GM15510 (cell line): ENCODE data around the gene ST6GALNAC1.

Experiments used
- POLR2A ChIP-seq: IDR thresholded peaks from 3 replicates; pipeline ENCODE4 v1.6.1; 2011; ENCODE audit warnings: borderline replicate concordance; ENCODE audit not compliant: insufficient read length; ENCODE audit errors: extremely low read depth

The ST6GALNAC1 gene

GRCh38 chr17:76612465-76612864, 31.1 kb downstream of the ST6GALNAC1 start:
- no peak for TF ChIP-seq POLR2A

DNA sequence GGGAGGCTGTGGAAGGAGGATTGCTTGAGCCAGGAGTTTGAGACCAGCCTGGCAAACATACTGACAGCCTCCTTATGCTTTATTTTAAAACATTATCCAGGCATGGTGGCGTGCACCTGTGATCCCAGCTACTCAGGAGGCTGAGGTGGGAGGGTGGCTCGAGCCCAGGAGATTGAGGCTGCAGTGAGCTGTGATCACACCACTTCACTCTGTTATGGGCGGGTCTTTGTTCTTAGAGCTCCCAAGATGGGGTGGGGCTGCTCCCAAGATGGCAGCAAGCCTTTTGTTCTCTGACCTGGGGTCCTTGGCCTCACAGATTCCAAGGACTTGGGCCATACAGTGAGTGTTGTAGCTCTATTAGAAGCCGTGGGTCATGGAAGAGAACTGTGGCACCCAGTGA, 31.8 kb downstream of the ST6GALNAC1 start:
- no peak for TF ChIP-seq POLR2A

- TF ChIP-seq POLR2A = no peak
Observed at GRCh38 chr17:76601065-76601464, 42.5 kb downstream of the ST6GALNAC1 start.

DNA sequence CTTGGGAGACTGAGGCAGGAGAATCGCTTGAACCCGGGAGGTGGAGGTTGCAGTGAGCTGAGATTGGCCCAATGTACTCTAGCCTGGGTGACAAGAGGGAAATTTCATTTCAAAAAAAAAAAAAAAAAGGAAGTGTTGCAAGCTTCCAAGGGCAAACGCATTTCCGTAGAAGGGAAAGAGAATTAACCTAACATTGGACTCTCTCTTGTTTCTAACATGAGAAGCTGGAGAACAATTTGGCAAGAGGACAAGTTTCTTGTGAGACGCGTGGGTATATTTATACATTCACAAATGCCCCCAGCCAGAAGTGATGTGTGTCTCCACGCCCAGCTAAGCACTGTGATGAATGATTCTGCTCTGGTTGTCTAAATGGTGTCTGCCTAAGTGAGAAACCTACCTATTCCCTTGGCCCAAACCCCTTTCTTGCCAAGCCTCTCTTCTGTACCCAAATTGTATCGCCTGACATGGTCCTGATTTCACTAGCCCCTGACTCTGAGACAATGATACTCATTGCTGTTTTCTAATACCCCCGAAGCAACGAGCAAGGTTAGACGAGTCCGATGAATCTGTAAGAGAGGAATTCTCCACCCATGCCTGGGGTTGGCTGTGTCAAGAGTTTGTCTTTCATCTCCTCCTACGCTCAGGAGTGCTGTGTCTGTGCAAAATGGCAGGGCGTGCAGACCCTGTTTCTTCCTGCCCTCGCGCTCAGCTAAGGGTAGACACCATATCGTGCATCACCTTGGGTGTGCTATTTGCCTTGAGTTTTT, 43.7 kb downstream of the ST6GALNAC1 start:
- TF ChIP-seq POLR2A = no peak

DNA sequence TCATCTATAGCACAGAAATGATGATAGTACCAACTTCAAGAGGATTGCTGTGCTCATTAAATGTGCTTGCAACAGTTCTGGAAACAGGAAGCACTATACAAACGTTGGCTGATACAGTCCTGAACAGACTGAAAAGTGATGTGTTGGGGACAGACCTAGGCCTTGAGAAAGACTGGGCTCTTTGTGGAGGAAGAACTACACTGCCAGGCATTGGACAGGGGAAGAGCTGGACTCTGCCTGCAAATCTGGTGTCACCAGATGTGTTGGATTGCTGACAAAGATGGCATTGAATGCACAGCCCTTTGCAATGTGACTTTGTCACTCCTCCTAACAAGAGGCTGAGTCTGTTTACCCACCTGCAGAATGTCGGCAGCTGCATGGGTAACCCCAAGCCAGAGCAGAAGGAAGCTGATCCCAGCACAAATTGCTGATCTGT, 45.5 kb downstream of the ST6GALNAC1 start:
- no peak for TF ChIP-seq POLR2A

DNA sequence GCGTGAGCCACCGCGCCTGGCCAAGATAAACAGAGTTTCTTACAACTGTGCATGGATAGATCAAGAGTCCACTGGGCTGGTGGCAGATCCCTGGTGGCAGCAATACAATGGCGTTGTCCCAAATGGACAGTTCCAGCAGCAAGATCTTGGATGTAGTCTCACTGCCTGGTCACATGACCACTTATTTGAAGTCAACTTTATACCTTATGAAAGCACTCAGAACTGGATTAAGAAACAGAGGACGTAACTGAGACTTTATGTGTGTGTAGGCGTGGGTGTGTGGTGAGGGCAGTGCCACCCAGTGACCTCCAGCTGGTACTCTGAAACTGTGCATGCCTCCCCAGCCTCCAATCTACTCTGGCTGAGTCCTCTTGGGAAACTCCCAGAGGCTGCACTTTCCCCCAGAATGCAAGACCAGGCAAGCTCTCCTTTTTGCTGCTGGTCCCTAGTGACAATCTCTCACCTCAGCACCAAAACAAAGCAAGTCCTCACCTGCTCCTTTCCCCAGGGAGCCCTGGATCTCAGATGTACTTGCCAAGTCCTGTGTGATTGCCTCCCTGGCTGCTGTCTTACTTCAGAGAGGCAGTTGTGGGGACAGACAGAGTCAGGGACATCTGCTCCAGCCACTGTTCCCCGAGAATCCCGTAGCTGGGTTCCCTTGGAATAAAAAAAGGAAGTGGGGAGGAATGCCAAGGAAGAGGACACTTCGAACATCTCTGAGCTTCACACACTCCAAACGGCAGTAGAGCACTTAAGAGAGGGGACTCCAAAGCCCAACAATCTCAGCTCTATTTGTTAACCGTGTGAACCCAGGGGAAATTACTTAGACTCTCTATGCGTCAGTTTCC, 46.2 kb downstream of the ST6GALNAC1 start:
- TF ChIP-seq POLR2A = no peak

DNA sequence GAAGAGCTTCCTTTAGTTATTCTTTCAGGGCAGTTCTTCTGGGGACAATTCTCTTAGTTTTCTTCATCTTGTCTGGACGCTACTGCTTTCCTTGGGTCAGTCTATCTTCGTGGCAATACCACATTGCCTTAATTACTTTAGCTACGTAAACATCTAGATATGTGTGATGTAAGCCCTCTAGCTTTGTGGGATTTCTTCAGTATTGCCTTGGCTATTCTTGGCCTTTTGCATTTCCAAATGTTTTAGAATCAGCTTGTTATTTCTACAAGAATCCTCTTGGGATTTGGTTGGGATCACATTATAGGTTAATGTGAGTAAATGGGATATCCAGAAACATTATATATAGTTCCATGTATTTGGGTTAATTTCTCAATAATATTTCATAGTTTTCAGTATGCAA, 48.9 kb downstream of the ST6GALNAC1 start:
- no peak for TF ChIP-seq POLR2A

GRCh38 chr17:76593959-76594358, 49.6 kb downstream of the ST6GALNAC1 start:
- TF ChIP-seq POLR2A = no peak

- TF ChIP-seq POLR2A = no peak
Observed at GRCh38 chr17:76593384-76593826, 50.2 kb downstream of the ST6GALNAC1 start.

DNA sequence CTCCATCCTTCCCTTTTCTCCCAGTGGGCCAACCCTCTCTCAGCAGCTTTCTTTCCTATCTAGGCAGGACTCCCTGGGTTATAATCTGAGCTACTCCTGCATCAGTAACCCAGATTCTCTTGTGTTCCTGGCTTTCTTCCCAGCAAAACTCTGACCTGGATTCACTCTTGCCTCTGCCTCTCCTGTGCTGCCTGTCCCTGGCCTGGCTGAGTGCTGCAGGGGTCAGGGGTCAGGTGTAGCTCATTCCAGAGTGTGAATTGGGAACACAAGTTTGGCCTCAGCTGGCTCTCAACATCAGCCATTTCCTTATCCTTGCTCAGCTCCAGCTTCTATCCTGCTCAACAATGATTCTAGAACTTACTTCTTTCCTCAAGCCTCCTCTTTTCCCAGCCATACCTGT, 55.4 kb downstream of the ST6GALNAC1 start:
- TF ChIP-seq POLR2A = no peak

DNA sequence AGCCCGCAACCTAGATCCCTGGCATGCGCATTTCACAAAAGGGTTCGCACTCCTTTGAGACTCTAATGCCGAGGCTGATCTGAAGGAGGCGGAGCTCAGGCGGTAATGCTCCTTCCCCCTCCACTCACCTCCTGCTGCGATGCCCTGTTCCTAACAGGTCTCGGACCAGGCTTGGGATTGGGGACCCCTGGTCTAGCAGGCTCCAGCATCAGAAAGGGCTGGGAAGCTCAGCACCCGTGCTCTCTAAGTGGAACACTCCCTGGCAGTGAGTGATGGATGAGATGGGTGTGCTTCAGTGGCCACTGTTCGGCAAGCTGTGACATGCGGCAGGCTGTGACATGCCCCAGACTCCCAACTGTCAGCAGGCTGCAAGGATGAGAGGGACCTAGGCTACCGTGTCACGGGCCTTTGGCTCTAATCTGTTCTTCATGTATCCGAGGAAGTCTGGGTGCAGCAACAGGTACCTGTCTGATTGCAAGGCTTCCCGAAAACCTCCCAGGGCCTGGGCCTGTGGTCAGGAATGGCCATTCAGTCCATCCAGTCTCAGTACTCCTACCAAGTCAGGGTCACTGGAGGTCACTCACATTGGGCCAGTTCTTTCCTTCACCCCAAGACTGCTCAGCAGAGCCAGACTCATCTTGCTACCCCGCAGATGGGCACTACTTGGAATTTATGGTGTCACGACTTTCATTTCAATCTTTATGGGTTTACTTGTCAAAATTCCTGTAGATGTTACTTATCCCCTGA, 56.6 kb downstream of the ST6GALNAC1 start:
- TF ChIP-seq POLR2A = no peak

- TF ChIP-seq POLR2A = no peak
Observed at GRCh38 chr17:76585649-76586593, 57.6 kb downstream of the ST6GALNAC1 start, which contains the start of gene ST6GALNAC2. ST6GALNAC2 (minus strand) TSS chr17:76585860; CDS start chr17:76585808, 52 bp downstream.

DNA sequence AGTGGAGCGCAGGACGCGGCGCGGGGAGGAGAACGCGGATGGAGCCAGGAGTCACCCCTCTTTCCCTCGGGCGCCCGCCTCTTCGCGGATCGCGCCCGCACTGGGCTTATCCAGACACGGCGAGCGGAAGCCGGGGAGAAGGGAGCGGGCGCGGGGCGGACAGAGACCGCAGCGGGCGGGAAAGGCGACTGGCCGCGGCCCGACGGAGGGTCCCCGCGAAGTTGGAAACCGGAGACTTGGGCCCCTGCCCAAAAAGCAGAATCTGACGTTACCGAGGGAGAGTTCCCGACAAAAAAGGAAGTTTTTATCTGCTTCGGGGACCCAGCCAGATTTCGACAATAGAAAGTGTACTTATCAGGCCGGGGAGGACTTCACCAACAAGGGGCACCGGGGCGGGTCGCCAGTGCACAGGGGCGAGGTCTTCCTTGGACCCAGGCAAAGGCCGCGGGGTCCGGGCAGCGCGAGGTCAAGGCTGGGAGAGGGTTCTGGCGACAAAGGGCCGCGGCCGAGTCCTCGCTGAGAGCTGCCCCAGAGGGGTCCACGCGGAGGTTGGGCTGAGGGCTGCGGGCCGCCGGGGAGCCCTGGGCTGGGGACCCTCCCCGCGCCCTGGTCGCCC, 58.4 kb downstream of the ST6GALNAC1 start:
- no peak for TF ChIP-seq POLR2A
